A549 (cell line): ENCODE results near the gene ANKS1B. TPM values are rescaled to one million over a fixed set of nuclear protein-coding genes. Genes with fewer than 3 reads are reported as not detected.

Source experiments
- ATAC-seq, 2 experiments: fragments of 200-7000 bp in 1 of 2; fragments of >200 bp in 1 of 2; cut with Nextera tagmentation in 1 of 2; cut with Tn5 transposase in 1 of 2; 3 replicates each; pipeline versions ENCODE4 v1.8.0 to v1.9.1; 2018 to 2020; ENCODE audit warnings: mild to moderate bottlenecking in 1 of 2, moderate library complexity in 1 of 2
- CTCF ChIA-PET: fragments of 300-600 bp; sonication (Branson Sonifier 250); formaldehyde crosslinking; extraction: SDS; loops from one replicate; lab custom pipeline; 2021; ENCODE audit warnings: antibody characterized with exemption, inconsistent platforms; lab: Yijun Ruan, JAX
- POLR2A ChIA-PET: fragments of 350-600 bp; formaldehyde crosslinking; extraction: SDS; loops from one replicate; lab custom pipeline; 2021; ENCODE audit warnings: antibody characterized with exemption, inconsistent platforms; lab: Yijun Ruan, JAX
- DNase-seq, 2 experiments: peaks; one replicate each; pipeline versions ENCODE4 v3.0.0 to v3.0.0-alpha.2; 2011 to 2016; ENCODE audit warnings: low read depth in 1 of 2, low spot score in 1 of 2
- FAIRE-seq: peaks from 2 replicates; lab custom pipeline; 2011; peaks lifted over from hg19 to GRCh38; lab: Jason Lieb, UNC
- H3K27ac ChIP-seq, 2 experiments: fragments of >200 bp; sonication (Bioruptor Twin); formaldehyde crosslinking; 3 replicates each; pipeline ENCODE4 v1.5.1; 2016 to 2017
- H3K4me1 ChIP-seq: fragments of >200 bp; sonication (Bioruptor Twin); formaldehyde crosslinking; 3 replicates; pipeline ENCODE4 v1.6.1; 2016
- H3K4me2 ChIP-seq: fragments of >200 bp; sonication (Bioruptor Twin); formaldehyde crosslinking; 3 replicates; pipeline ENCODE4 v1.6.1; 2016
- H3K4me3 ChIP-seq: fragments of >200 bp; sonication (Bioruptor Twin); formaldehyde crosslinking; 3 replicates; pipeline ENCODE4 v1.5.1; 2016
- H3K9me3 ChIP-seq: fragments of >200 bp; sonication (Bioruptor Twin); formaldehyde crosslinking; 3 replicates; pipeline ENCODE4 v1.6.1; 2016
- CHD4 ChIP-seq: fragments of 200-600 bp; sonication (generic); IDR thresholded peaks from 2 replicates; pipeline ENCODE4 v1.6.1; 2016; ENCODE audit warnings: antibody characterized with exemption, mild to moderate bottlenecking, borderline replicate concordance
- EHMT2 ChIP-seq: fragments of 200-600 bp; sonication (generic); IDR thresholded peaks from 2 replicates; pipeline ENCODE4 v1.6.1; 2016; ENCODE audit warnings: antibody characterized with exemption, low read depth, mild to moderate bottlenecking, moderate library complexity
- HMGXB4 ChIP-seq: fragments of 250-450 bp; sonication (Bioruptor Pico); IDR thresholded peaks from 2 replicates; pipeline ENCODE4 v1.5.0; 2021; ENCODE audit warnings: mild to moderate bottlenecking, moderate library complexity, borderline replicate concordance
- HOXA7 ChIP-seq: fragments of 250-450 bp; sonication (Bioruptor Pico); IDR thresholded peaks from 2 replicates; pipeline ENCODE4 v1.5.0; 2020; ENCODE audit warnings: mild to moderate bottlenecking, moderate library complexity
- HOXB5 ChIP-seq: fragments of 250-450 bp; sonication (Bioruptor Pico); IDR thresholded peaks from 2 replicates; pipeline ENCODE4 v1.5.0; 2020; ENCODE audit warnings: mild to moderate bottlenecking, moderate library complexity
- KDM1A ChIP-seq: fragments of 200-600 bp; sonication (generic); IDR thresholded peaks from 2 replicates; pipeline ENCODE4 v1.6.1; 2016; ENCODE audit warnings: low read depth, mild to moderate bottlenecking
- MAFK ChIP-seq: fragments of 450-650 bp; IDR thresholded peaks from 2 replicates; pipeline ENCODE4 v1.6.1; 2014; ENCODE audit not compliant: partially characterized antibody
- MAX ChIP-seq: IDR thresholded peaks from 2 replicates; pipeline ENCODE4 v1.6.1; 2012
- NFE2L2 ChIP-seq: fragments of 150-350 bp; conservative IDR thresholded peaks from 2 replicates; pipeline ENCODE4 v1.6.1; 2014; ENCODE audit warnings: low read length
- NR3C1 ChIP-seq: fragments of >200 bp; sonication (Bioruptor Twin); formaldehyde crosslinking; IDR thresholded peaks from 3 replicates; pipeline ENCODE4 v1.6.1; 2017
- PBX3 ChIP-seq: IDR thresholded peaks from 2 replicates; pipeline ENCODE4 v1.6.1; 2012
- POLR2AphosphoS2 ChIP-seq: conservative IDR thresholded peaks from 2 replicates; pipeline ENCODE4 v1.6.1; 2012; ENCODE audit warnings: low read length, improper control_type of control experiment, inconsistent platforms
- RAD21 ChIP-seq, 2 experiments: fragments of >200 bp in 1 of 2; sonication (Bioruptor Twin) in 1 of 2; formaldehyde crosslinking in 1 of 2; IDR thresholded peaks in 1 of 2; conservative IDR thresholded peaks in 1 of 2; 2 replicates in 1 of 2; 3 replicates in 1 of 2; pipeline ENCODE4 v1.6.1; 2012 to 2018; ENCODE audit warnings: inconsistent platforms in 1 of 2
- RARB ChIP-seq: fragments of 250-450 bp; sonication (Bioruptor Pico); IDR thresholded peaks from 2 replicates; pipeline ENCODE4 v1.8.0; 2021; ENCODE audit warnings: mild to moderate bottlenecking, moderate library complexity
- REST ChIP-seq: fragments of 200-600 bp; sonication (generic); IDR thresholded peaks from 2 replicates; pipeline ENCODE4 v1.6.1; 2016; ENCODE audit warnings: antibody characterized with exemption, mild to moderate bottlenecking, moderate library complexity
- WGBS: methylation state at CpG from one replicate; pipeline ENCODE4 v1.1.6; 2017; ENCODE audit errors: missing lambda C conversion rate; 5-methylcytosine and 5-hydroxymethylcytosine counted together
- polyA plus RNA-seq, 4 experiments: library from polyadenylated mRNA; depleted of rRNA in 3 of 4; stranded (reverse); fragments of >200 nt; fragmentation: RNase III in 1 of 4; extraction: RNeasy Plus Mini Kit Qiagen cat#74134 plus additional on column Dnase treatment in 1 of 4; gene quantifications; 2 replicates in 3 of 4; 3 replicates in 1 of 4; pipeline ENCODE4 v1.2.3, GENCODE V29; 2011 to 2017

The ANKS1B gene
- polyA plus RNA-seq, 2 of the 4 experiments (the other 2 are of a cell fraction), result 1.5 to 2.2 TPM

GRCh38 chr12:98799146-98799810, 1185.5 kb downstream of the ANKS1B start:
- peak in 1 of 2 experiments; percentile 72; a peak in 3 of 6 replicates for ATAC-seq
- ChIA-PET POLR2A (no interaction called here), CTCF (interaction anchor here (0.6 to 2.4 kb wide), 4 partner anchors 11 to 849 kb away, joined by 3 to 11 read pairs (median 3); partner anchors contain the start of gene GARIN6)
- Histone ChIP-seq H3K9me3 (no peaks in the 10 kb centered on the region), H3K4me2 (no peak overlapping the region), H3K4me1 (no peaks in the 10 kb centered on the region), H3K27ac (no peak overlapping the region), H3K4me3 (no peak overlapping the region)
- TF ChIP-seq RAD21 (conservative IDR thresholded peaks at IDR 0.05 in 1 of 2, IDR thresholded peaks at IDR 0.05 in 1 of 2), result peak in 1 of 2 experiments; percentile 47; a peak in 3 of 5 replicates
- no peak for TF ChIP-seq EHMT2
- TF ChIP-seq REST, result no peak
- no peak for FAIRE-seq
- 22% methylated on average over 3 of the region's 3 CpGs for whole genome bisulfite sequencing
- peak in 1 of 2 experiments; percentile 17 for DNase-seq

GRCh38 chr12:98797200-98797599, 1187.5 kb downstream of the ANKS1B start:
- WGBS, result 31% methylated on average over 4 of the region's 4 CpGs
- ChIA-PET POLR2A (no interaction called here), CTCF (no interaction called here)
- no peak overlapping the region for H3K27ac ChIP-seq
- FAIRE-seq (no peak), ATAC-seq (no peak), DNase-seq (no peak)
- H3K4me2 ChIP-seq, result no peak overlapping the region
- no peak overlapping the region for H3K4me3 ChIP-seq
- TF ChIP-seq MAFK, result no peak
- no peaks in the 10 kb centered on the region for H3K4me1 ChIP-seq
- H3K9me3 ChIP-seq, result no peaks in the 10 kb centered on the region

GRCh38 chr12:98796745-98797144, 1188.0 kb downstream of the ANKS1B start:
- TF ChIP-seq NR3C1, result no peak
- no peak for TF ChIP-seq HOXB5 (CRISPR knock-in tag)
- TF ChIP-seq PBX3, result no peak
- no peak for TF ChIP-seq HOXA7 (CRISPR knock-in tag)
- TF ChIP-seq NFE2L2, result no peak
- TF ChIP-seq POLR2AphosphoS2, result no peak
- H3K9me3 ChIP-seq, result no peaks in the 10 kb centered on the region
- no peak overlapping the region for H3K4me2 ChIP-seq
- H3K4me1 ChIP-seq, result no peaks in the 10 kb centered on the region
- no peak for ATAC-seq
- WGBS, result 57% methylated on average over 1 of the region's 1 CpG
- ChIA-PET POLR2A (no interaction called here), CTCF (no interaction called here)
- FAIRE-seq, result no peak
- DNase-seq, result no peak
- H3K4me3 ChIP-seq, result no peak overlapping the region
- H3K27ac ChIP-seq, result no peak overlapping the region

GRCh38 chr12:98793121-98793520, 1191.6 kb downstream of the ANKS1B start:
- DNase-seq, result no peak
- Histone ChIP-seq H3K27ac (no peak overlapping the region), H3K4me3 (no peak overlapping the region), H3K4me1 (no peaks in the 10 kb centered on the region), H3K4me2 (no peak overlapping the region), H3K9me3 (no peaks in the 10 kb centered on the region)
- no peak for ATAC-seq
- POLR2A ChIA-PET, result no interaction called here
- CTCF ChIA-PET, result no interaction called here
- FAIRE-seq, result peak; percentile 43
- TF ChIP-seq HMGXB4 (CRISPR knock-in tag) (no peak), RARB (CRISPR knock-in tag) (no peak), KDM1A (no peak), CHD4 (no peak), MAX (no peak)
- 20% methylated on average over 2 of the region's 2 CpGs for WGBS
